Nephron progenitor cell (in vitro differentiated cells): ENCODE measurements around the gene PWP2.

Experiments
- DNase-seq: peaks from one replicate; pipeline ENCODE4 v3.0.0; 2021
- H3K27ac Mint-ChIP-seq: 2 replicates; pipeline ENCODE4 v1.8.0; 2021; ENCODE audit warnings: mild to moderate bottlenecking, moderate library complexity, mixed read lengths
- H3K27me3 Mint-ChIP-seq: 2 replicates; pipeline ENCODE4 v1.8.0; 2021; ENCODE audit warnings: mild to moderate bottlenecking, low read depth, mixed read lengths; ENCODE audit not compliant: poor library complexity
- H3K36me3 Mint-ChIP-seq: 2 replicates; pipeline ENCODE4 v1.8.0; 2021; ENCODE audit warnings: low read depth, mixed read lengths
- H3K4me1 Mint-ChIP-seq: 2 replicates; pipeline ENCODE4 v1.8.0; 2021; ENCODE audit warnings: mixed read lengths
- H3K4me3 Mint-ChIP-seq: 2 replicates; pipeline ENCODE4 v1.8.0; 2021; ENCODE audit warnings: mild to moderate bottlenecking, moderate library complexity, mixed read lengths
- H3K9me3 Mint-ChIP-seq: 2 replicates; pipeline ENCODE4 v1.8.0; 2021; ENCODE audit warnings: mild to moderate bottlenecking, moderate library complexity, mixed read lengths
- TF ChIP-seq, protein P1 (sequence below): fragments of 200-600 bp; sonication (generic); IDR thresholded peaks from 2 replicates; pipeline ENCODE4 v1.5.0; 2021; ENCODE audit warnings: antibody characterized with exemption

Gene PWP2

DNA sequence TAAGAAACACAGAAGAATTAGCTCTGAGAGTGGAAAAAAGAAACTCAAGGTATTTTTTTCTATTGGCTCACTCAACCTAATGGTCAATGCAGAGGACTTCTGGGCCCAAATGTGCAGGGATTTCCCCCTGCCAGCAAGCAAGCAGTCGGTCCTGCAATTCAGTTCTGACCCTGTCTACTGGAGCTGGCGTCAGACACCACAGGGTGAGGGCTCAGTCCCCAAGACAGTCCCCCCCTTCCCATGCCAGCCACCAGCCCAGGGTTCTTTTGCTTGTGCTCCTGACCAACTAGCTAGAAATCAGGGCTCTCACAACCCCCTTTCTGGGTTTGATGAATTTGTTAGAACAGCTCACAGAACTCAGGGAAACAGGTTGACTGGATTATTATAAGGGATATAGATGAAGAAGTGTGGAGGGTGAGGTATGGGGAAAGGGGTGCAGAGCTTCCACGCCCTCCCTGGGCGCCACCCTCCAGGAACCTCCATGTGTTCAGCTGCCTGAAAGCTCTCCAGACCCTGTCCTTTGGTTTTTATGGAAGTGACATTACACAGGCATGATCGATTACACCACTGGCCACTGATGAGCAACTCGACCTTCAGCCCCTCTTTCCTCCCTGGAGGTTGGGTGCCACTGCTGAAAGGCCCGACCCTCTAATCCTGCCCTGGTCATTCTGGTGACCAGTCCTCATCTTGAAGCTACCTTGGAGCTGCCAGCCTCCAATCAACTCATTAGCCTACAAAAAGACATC lies 22.5 kb upstream of the PWP2 start:
- no peak overlapping the region for H3K27ac Mint-ChIP-seq

GRCh38 chr21:44085491-44086321 lies 21.5 kb upstream of the PWP2 start:
- H3K4me3 Mint-ChIP-seq: no peak overlapping the region
- H3K9me3 Mint-ChIP-seq: no peaks in the 10 kb centered on the region
- peaks cover 52% of the 10 kb centered on the region for H3K36me3 Mint-ChIP-seq
- peaks cover 3% of the 10 kb centered on the region for H3K27me3 Mint-ChIP-seq
- TF ChIP-seq, protein P1, sequence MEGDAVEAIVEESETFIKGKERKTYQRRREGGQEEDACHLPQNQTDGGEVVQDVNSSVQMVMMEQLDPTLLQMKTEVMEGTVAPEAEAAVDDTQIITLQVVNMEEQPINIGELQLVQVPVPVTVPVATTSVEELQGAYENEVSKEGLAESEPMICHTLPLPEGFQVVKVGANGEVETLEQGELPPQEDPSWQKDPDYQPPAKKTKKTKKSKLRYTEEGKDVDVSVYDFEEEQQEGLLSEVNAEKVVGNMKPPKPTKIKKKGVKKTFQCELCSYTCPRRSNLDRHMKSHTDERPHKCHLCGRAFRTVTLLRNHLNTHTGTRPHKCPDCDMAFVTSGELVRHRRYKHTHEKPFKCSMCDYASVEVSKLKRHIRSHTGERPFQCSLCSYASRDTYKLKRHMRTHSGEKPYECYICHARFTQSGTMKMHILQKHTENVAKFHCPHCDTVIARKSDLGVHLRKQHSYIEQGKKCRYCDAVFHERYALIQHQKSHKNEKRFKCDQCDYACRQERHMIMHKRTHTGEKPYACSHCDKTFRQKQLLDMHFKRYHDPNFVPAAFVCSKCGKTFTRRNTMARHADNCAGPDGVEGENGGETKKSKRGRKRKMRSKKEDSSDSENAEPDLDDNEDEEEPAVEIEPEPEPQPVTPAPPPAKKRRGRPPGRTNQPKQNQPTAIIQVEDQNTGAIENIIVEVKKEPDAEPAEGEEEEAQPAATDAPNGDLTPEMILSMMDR: no peak
- no peak overlapping the region for H3K27ac Mint-ChIP-seq
- DNase-seq: no peak
- H3K4me1 Mint-ChIP-seq: no peaks in the 10 kb centered on the region

More for the DNA sequence above, 22.5 kb upstream of the PWP2 start:
- H3K27me3 Mint-ChIP-seq: peaks cover 3% of the 10 kb centered on the region
- H3K9me3 Mint-ChIP-seq: no peaks in the 10 kb centered on the region
- TF ChIP-seq, protein P1: no peak
- DNase-seq: no peak
- H3K4me3 Mint-ChIP-seq: no peak overlapping the region
- peaks cover 53% of the 10 kb centered on the region for H3K36me3 Mint-ChIP-seq
- no peaks in the 10 kb centered on the region for H3K4me1 Mint-ChIP-seq

DNA sequence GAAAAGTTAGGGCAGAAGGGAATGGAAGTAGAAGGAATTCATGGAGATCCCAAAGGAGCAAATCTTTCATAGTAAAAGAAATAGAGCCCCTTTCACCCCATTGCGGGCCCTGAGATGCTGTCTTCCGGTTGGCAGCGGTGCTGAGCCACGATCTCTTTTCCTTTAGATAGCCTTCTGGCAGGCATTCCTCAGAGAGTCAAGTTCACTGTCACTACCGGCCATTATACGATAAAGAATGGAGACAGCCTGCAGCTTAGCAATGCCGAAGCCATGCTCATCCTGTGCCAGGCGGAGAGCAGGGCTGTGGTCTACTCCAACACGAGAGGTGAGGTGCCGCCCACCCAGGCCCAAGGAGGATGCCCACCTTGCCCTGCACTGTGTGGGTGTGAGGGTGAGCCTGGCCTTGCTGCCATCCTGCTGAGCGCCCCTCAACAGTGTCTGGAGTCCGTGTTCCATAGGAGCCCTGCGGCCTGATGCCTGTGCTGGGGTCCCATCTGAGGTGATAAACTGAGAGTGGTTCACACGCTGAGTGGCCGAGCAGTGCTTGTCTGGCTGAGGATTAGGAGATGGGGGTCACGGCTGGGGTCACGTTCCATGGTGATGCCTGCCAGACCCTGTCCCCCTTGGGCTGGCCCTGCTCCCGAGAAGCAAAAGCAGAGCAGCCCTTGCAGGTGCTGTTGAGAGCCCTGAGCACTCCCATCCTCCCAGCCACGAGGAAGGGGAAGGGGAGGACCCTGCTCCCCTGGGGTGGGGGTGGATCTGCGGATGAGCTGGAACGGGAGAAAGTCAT lies 20.4 kb upstream of the PWP2 start:
- TF ChIP-seq, protein P1: no peak
- H3K27ac Mint-ChIP-seq: peak overlapping the region; percentile 36
- no peaks in the 10 kb centered on the region for H3K9me3 Mint-ChIP-seq
- DNase-seq: no peak
- no peaks in the 10 kb centered on the region for H3K4me1 Mint-ChIP-seq
- H3K4me3 Mint-ChIP-seq: no peak overlapping the region
- peaks cover 3% of the 10 kb centered on the region for H3K27me3 Mint-ChIP-seq
- H3K36me3 Mint-ChIP-seq: peaks cover 46% of the 10 kb centered on the region

DNA sequence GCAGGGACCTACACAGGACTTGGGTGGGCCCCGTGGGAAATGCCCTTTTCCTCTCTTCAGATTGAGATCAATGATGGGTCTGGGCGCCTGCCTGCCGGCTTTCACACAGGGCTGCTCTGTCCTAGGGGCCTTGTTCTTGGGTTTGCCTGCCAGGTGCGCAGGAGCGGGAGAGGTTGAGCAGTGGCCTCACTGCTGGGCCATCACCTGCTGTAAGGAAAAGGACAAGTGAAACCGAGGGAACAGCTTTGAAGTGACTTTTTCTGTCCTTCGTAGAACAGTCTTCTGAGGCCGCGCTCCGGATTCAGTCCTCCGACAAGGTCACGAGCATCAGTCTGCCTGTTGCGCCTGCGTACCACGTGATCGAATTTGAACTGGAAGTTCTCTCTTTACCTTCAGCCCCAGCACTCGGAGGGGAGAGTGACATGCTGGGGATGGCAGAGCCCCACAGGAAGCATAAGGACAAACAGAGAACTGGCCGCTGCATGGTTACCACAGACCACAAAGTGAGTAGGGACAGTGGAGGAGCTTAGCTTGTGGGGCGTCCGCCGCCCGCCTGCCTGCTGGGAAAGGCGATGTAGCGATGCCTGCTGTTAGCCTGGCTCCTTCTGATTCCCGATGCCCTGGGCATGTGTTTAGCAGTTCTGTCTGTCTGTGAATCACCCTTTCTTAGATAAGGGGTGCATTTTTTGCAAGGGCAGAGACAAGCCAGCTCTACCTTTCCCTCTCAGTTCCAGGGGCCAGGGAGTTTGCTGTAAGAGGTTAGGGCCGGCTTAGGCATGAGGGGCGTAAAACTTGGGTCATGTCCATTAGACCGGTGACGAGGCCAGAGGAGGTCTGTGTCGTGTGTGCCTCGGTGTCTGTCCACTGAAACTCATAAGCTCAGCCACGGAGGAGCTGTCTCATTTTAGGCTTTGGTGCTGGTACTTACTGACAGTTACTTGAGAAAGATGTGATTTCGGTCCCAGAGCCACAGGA lies 19.5 kb upstream of the PWP2 start:
- TF ChIP-seq, protein P1: no peak
- Mint-ChIP-seq H3K27me3 (peaks cover 3% of the 10 kb centered on the region), H3K36me3 (peaks cover 38% of the 10 kb centered on the region), H3K27ac (peak overlapping the region; percentile 78), H3K4me1 (no peaks in the 10 kb centered on the region), H3K4me3 (no peak overlapping the region), H3K9me3 (no peaks in the 10 kb centered on the region)
- DNase-seq: no peak

- Mint-ChIP-seq H3K36me3 (peaks cover 33% of the 10 kb centered on the region), H3K27ac (no peak overlapping the region), H3K9me3 (no peaks in the 10 kb centered on the region), H3K4me1 (no peaks in the 10 kb centered on the region), H3K4me3 (no peak overlapping the region), H3K27me3 (peaks cover 3% of the 10 kb centered on the region)
- no peak for DNase-seq
- TF ChIP-seq, protein P1: no peak
These were observed 18.8 kb upstream of the PWP2 start for GRCh38 chr21:44088401-44088780.
